CD14-positive monocyte (primary cell): ENCODE results near the gene EMC6. TPM values are rescaled to one million over a fixed set of nuclear protein-coding genes. Genes with fewer than 3 reads are reported as not detected.

Experiments used
- DNase-seq, 3 donors: peaks; one replicate each; pipeline ENCODE4 v3.0.0-alpha.2; 2011 to 2022
- H2AFZ ChIP-seq: 2 replicates; pipeline ENCODE4 v1.6.0; 2012; ENCODE audit warnings: mild to moderate bottlenecking, low read depth, low read length, inconsistent platforms; ENCODE audit not compliant: insufficient read depth, poor library complexity, severe bottlenecking
- H3K27ac ChIP-seq, 2 donors: 1 replicate in 1 of 2; 2 replicates in 1 of 2; pipeline ENCODE4 v1.5.1; 2012 to 2013; ENCODE audit warnings: low read length in 2 of 2, control low read depth in 1 of 2, inconsistent platforms in 1 of 2, low read depth in 1 of 2, mild to moderate bottlenecking in 1 of 2
- H3K27me3 ChIP-seq, 2 donors: one replicate each; pipeline versions ENCODE4 v1.6.0 to v1.6.1; 2011 to 2013; ENCODE audit warnings: low read length in 2 of 2; ENCODE audit not compliant: control insufficient read depth in 2 of 2, insufficient read depth in 2 of 2
- H3K36me3 ChIP-seq, 2 donors: replicated peaks in 1 of 2; 1 replicate in 1 of 2; 2 replicates in 1 of 2; pipeline versions ENCODE4 v1.5.1 to v1.6.1; 2012 to 2013; ENCODE audit warnings: low read length in 2 of 2, control low read depth in 1 of 2, inconsistent platforms in 1 of 2, mild to moderate bottlenecking in 1 of 2; ENCODE audit not compliant: insufficient read depth in 2 of 2, control insufficient read depth in 1 of 2
- H3K4me1 ChIP-seq, 2 donors: 1 replicate in 1 of 2; 2 replicates in 1 of 2; pipeline versions ENCODE4 v1.5.1 to v1.6.1; 2012 to 2013; ENCODE audit warnings: low read length in 2 of 2, control low read depth in 1 of 2, inconsistent platforms in 1 of 2, mild to moderate bottlenecking in 1 of 2, moderate library complexity in 1 of 2; ENCODE audit not compliant: insufficient read depth in 2 of 2, control insufficient read depth in 1 of 2
- H3K4me2 ChIP-seq: replicated peaks from 2 replicates; pipeline ENCODE3; 2012; ENCODE audit warnings: low read length, moderate library complexity, mild to moderate bottlenecking; ENCODE audit not compliant: poor library complexity, severe bottlenecking; ENCODE audit errors: extremely low read depth
- H3K4me3 ChIP-seq, 3 experiments: fragments of 200-600 bp in 1 of 3; sonication (generic) in 1 of 3; replicated peaks in 1 of 3; 1 replicate in 2 of 3; 2 replicates in 1 of 3; pipeline ENCODE4 v1.5.1; 2011 to 2013; ENCODE audit warnings: low read length in 3 of 3, mild to moderate bottlenecking in 3 of 3, control low read depth in 2 of 3, low read depth in 2 of 3, inconsistent platforms in 1 of 3, moderate library complexity in 1 of 3
- H3K79me2 ChIP-seq: 2 replicates; pipeline ENCODE4 v1.6.0; 2012; ENCODE audit warnings: mild to moderate bottlenecking, control low read depth, inconsistent platforms, low read length, moderate library complexity; ENCODE audit not compliant: insufficient read depth
- H3K9ac ChIP-seq: 2 replicates; pipeline ENCODE4 v1.6.0; 2017; ENCODE audit warnings: low read length, mild to moderate bottlenecking; ENCODE audit not compliant: insufficient read depth, poor library complexity, severe bottlenecking
- H3K9me3 ChIP-seq, 2 donors: replicated peaks in 1 of 2; 1 replicate in 1 of 2; 2 replicates in 1 of 2; pipeline versions ENCODE4 v1.5.1 to v1.6.1; 2012 to 2013; ENCODE audit warnings: low read length in 2 of 2, control low read depth in 1 of 2; ENCODE audit not compliant: control insufficient read depth in 1 of 2, insufficient read depth in 1 of 2
- H4K20me1 ChIP-seq: 2 replicates; pipeline ENCODE4 v1.6.0; 2012; ENCODE audit warnings: mild to moderate bottlenecking, low read length, control low read depth, moderate library complexity; ENCODE audit not compliant: insufficient read depth
- H3K27ac Mint-ChIP-seq, 7 donors: one replicate each; pipeline ENCODE4 v1.8.0; 2020; ENCODE audit warnings: mild to moderate bottlenecking in 7 of 7, mixed read lengths in 7 of 7, moderate library complexity in 6 of 7, inconsistent platforms in 2 of 7
- H3K27me3 Mint-ChIP-seq, 3 donors: one replicate each; pipeline ENCODE4 v1.8.0; 2021 to 2022; ENCODE audit warnings: low read depth in 3 of 3, mild to moderate bottlenecking in 3 of 3, mixed read lengths in 3 of 3, moderate library complexity in 3 of 3, inconsistent platforms in 1 of 3
- H3K36me3 Mint-ChIP-seq, 2 donors: one replicate each; pipeline ENCODE4 v1.8.0; 2020; ENCODE audit warnings: mixed read lengths in 2 of 2, inconsistent platforms in 1 of 2, mild to moderate bottlenecking in 1 of 2
- H3K4me1 Mint-ChIP-seq: one replicate; pipeline ENCODE4 v1.8.0; 2020; ENCODE audit warnings: mild to moderate bottlenecking, mixed read lengths
- H3K4me3 Mint-ChIP-seq, 2 donors: one replicate each; pipeline ENCODE4 v1.8.0; 2020; ENCODE audit warnings: mild to moderate bottlenecking in 2 of 2, mixed read lengths in 2 of 2, moderate library complexity in 1 of 2
- H3K9me3 Mint-ChIP-seq, 7 donors: one replicate each; pipeline ENCODE4 v1.8.0; 2020 to 2022; ENCODE audit warnings: mixed read lengths in 7 of 7, mild to moderate bottlenecking in 6 of 7, moderate library complexity in 6 of 7, inconsistent platforms in 2 of 7
- WGBS: methylation state at CpG from one replicate; pipeline ENCODE4 v1.1.5; 2013; ENCODE audit warnings: missing lambda C conversion rate; ENCODE audit not compliant: insufficient coverage; 5-methylcytosine and 5-hydroxymethylcytosine counted together
- intact Hi-C, 2 donors: fragments of 100-400 bp; cut with micrococcal nuclease; formaldehyde crosslinking; loops; one replicate each; pipeline versions ENCODE4 v1.15.0 to v1.15.1; 2023
- polyA plus RNA-seq, 3 donors: library from polyadenylated mRNA; depleted of rRNA in 1 of 3; unstranded in 2 of 3; stranded (reverse) in 1 of 3; fragments of 300-500 nt in 2 of 3; fragments of >200 nt in 1 of 3; fragmentation: Illumina TruSeq in 2 of 3; gene quantifications; 1 replicate in 2 of 3; 2 replicates in 1 of 3; pipeline ENCODE4 v1.2.3, GENCODE V29; 2012 to 2021
- TF ChIP-seq, protein P1 (sequence below): fragments of 200-600 bp; IDR thresholded peaks from one replicate; pipeline ENCODE4 v1.8.0; 2022; ENCODE audit warnings: antibody characterized with exemption, mild to moderate bottlenecking

The EMC6 gene
- polyA plus RNA-seq, 3 donors: 24.4 to 118 (median 105) TPM

- H3K4me1 ChIP-seq: peaks cover 16 to 23% of the 10 kb centered on the region in 2 donors
- peaks cover 0 to 18% (median 8%) of the 10 kb centered on the region in 7 donors for H3K9me3 Mint-ChIP-seq
- H3K27me3 ChIP-seq: peaks cover 0 to 15% of the 10 kb centered on the region in 2 donors
- H3K4me3 Mint-ChIP-seq: no peak overlapping the region
- peaks cover 0 to 9% of the 10 kb centered on the region in 2 donors for H3K9me3 ChIP-seq
- H3K27ac Mint-ChIP-seq: peak overlapping the region in 1 of 7 donors; percentile 61
- no peak overlapping the region for H3K4me3 ChIP-seq
- intact Hi-C loops: no loop called here
- no peak overlapping the region for H3K27ac ChIP-seq
- no peak overlapping the region for H2AFZ ChIP-seq
- H3K27me3 Mint-ChIP-seq: peaks cover 14 to 32% (median 31%) of the 10 kb centered on the region in 3 donors
- H4K20me1 ChIP-seq: no peaks in the 10 kb centered on the region
- H3K9ac ChIP-seq: no peak overlapping the region
- no peaks in the 10 kb centered on the region for H3K36me3 ChIP-seq
- no peak for DNase-seq
- no CpG with 5 or more reads among the region's 9 CpGs for WGBS
- TF ChIP-seq, protein P1, sequence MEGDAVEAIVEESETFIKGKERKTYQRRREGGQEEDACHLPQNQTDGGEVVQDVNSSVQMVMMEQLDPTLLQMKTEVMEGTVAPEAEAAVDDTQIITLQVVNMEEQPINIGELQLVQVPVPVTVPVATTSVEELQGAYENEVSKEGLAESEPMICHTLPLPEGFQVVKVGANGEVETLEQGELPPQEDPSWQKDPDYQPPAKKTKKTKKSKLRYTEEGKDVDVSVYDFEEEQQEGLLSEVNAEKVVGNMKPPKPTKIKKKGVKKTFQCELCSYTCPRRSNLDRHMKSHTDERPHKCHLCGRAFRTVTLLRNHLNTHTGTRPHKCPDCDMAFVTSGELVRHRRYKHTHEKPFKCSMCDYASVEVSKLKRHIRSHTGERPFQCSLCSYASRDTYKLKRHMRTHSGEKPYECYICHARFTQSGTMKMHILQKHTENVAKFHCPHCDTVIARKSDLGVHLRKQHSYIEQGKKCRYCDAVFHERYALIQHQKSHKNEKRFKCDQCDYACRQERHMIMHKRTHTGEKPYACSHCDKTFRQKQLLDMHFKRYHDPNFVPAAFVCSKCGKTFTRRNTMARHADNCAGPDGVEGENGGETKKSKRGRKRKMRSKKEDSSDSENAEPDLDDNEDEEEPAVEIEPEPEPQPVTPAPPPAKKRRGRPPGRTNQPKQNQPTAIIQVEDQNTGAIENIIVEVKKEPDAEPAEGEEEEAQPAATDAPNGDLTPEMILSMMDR: no peak
- no peaks in the 10 kb centered on the region for H3K79me2 ChIP-seq
- peaks cover 21% of the 10 kb centered on the region for H3K4me1 Mint-ChIP-seq
- H3K4me2 ChIP-seq: no peak overlapping the region
- peaks cover 0 to 1% of the 10 kb centered on the region in 2 donors for H3K36me3 Mint-ChIP-seq
Measured at GRCh38 chr17:3693829-3694231, 25.2 kb downstream of the EMC6 start.

DNA sequence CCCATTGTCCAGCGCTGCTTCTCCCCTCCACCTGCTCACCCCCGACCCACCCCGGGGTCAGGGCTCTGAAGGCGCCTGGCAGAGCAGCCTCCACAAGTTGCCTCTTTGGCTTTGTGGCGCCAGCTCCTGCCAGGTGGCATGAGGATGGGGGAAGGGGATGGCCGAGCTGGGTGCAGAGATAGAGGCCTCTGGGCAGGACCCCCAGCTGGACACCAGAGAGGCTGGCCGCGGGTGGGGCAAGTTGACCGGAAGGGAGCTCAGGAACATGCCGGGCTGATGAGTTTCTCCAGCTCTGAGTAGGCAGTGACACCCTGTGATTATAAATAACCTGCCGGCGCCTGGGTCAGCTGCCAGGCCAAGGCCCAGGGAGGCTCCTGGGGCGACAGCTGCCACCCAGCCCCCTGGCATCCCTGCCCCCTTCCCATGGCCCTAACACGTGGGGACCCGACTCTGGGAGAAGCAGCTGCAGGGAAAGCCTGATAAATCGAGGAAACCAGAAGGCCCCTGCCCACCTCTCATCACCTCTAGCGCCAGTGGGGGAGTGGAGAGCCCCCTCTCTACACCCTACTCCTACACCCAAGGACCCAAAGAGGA lies 26.6 kb downstream of the EMC6 start:
- TF ChIP-seq, protein P1: no peak
- Mint-ChIP-seq H3K4me1 (peaks cover 20% of the 10 kb centered on the region), H3K27me3 (peaks cover 17 to 32% (median 29%) of the 10 kb centered on the region in 3 donors), H3K4me3 (peak overlapping the region; percentile 78 to 88), H3K9me3 (peaks cover 0 to 18% (median 8%) of the 10 kb centered on the region in 7 donors), H3K27ac (peak overlapping the region in 1 of 7 donors; percentile 8), H3K36me3 (peaks cover 0 to 1% of the 10 kb centered on the region in 2 donors)
- H2AFZ ChIP-seq: peak overlapping the region; percentile 93
- intact Hi-C loops: no loop called here
- peaks cover 16 to 23% of the 10 kb centered on the region in 2 donors for H3K4me1 ChIP-seq
- peaks cover 0 to 9% of the 10 kb centered on the region in 2 donors for H3K9me3 ChIP-seq
- peak overlapping the region; percentile 55 to 84 (median 65) for H3K4me3 ChIP-seq
- 28% methylated on average over 9 of the region's 17 CpGs for WGBS
- DNase-seq: no peak
- no peaks in the 10 kb centered on the region for H4K20me1 ChIP-seq
- H3K36me3 ChIP-seq: no peaks in the 10 kb centered on the region
- peak overlapping the region; percentile 96 for H3K4me2 ChIP-seq
- H3K27ac ChIP-seq: no peak overlapping the region
- H3K9ac ChIP-seq: peak overlapping the region; percentile 58
- H3K79me2 ChIP-seq: no peaks in the 10 kb centered on the region
- H3K27me3 ChIP-seq: peaks cover 0 to 15% of the 10 kb centered on the region in 2 donors
